ENCODE measurements around the gene DLG1. TPM values are rescaled to one million over a fixed set of nuclear protein-coding genes. Genes with fewer than 3 reads are reported as not detected.

Gene DLG1
- total RNA-seq, 4 donors from 2014 or later = 134 to 211 (median 152) TPM

- TF ChIP-seq POLR2AphosphoS5 (IDR thresholded peaks at IDR 0.05) = no peak
- TF ChIP-seq, protein P1, sequence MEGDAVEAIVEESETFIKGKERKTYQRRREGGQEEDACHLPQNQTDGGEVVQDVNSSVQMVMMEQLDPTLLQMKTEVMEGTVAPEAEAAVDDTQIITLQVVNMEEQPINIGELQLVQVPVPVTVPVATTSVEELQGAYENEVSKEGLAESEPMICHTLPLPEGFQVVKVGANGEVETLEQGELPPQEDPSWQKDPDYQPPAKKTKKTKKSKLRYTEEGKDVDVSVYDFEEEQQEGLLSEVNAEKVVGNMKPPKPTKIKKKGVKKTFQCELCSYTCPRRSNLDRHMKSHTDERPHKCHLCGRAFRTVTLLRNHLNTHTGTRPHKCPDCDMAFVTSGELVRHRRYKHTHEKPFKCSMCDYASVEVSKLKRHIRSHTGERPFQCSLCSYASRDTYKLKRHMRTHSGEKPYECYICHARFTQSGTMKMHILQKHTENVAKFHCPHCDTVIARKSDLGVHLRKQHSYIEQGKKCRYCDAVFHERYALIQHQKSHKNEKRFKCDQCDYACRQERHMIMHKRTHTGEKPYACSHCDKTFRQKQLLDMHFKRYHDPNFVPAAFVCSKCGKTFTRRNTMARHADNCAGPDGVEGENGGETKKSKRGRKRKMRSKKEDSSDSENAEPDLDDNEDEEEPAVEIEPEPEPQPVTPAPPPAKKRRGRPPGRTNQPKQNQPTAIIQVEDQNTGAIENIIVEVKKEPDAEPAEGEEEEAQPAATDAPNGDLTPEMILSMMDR (IDR thresholded peaks at IDR 0.05) = no peak
- TF ChIP-seq POLR2A (IDR thresholded peaks at IDR 0.05) = no peak
- TF ChIP-seq EP300 (IDR thresholded peaks at IDR 0.05; ENCODE audit: low read depth) = no peak
- no peaks in the 10 kb centered on the region for H3K27me3 ChIP-seq
- DNase-seq = no peak
- H3K4me3 ChIP-seq = no peak overlapping the region
- no peak overlapping the region for H3K27ac ChIP-seq
- peaks cover 0 to 38% (median 8%) of the 10 kb centered on the region in 4 donors for H3K4me1 ChIP-seq
- intact Hi-C loops (cut with DNase I; ENCODE audit: low total_unique reads) = no loop called here
- H3K36me3 ChIP-seq = no peaks in the 10 kb centered on the region
- H3K9me3 ChIP-seq = no peaks in the 10 kb centered on the region
- in situ Hi-C loops (cut with MboI; ENCODE audit: low pct_ligation_motif_present in 1 of 4, low pct_unique_long_range_greater_than_20kb in 1 of 4, low sequenced_read_pairs in 3 of 4) = no loop called here
Measured at GRCh38 chr3:197209366-197210260, 88.8 kb downstream of the DLG1 start.

DNA sequence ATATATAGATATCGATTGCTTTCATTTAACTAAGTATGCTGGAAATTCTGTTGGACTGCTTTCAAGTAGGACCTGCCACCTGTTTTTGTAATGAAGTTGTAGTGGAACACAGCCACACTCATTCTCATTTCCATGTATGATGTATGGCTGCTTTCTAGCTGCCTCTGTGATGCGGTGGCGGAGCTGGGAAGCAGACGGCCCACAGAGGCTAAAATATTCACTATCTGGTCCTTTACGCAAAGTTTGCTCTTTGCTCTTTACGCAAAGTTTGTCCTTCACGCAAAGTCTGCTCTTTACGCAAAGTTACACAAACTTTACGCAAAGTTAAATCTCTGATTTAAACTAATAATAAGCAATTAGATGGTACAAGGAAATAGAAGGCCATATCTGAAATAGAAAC is 91.5 kb downstream of the DLG1 start:
- in situ Hi-C loops (cut with MboI; ENCODE audit: low pct_ligation_motif_present in 1 of 4, low pct_unique_long_range_greater_than_20kb in 1 of 4, low sequenced_read_pairs in 3 of 4) = no loop called here
- H3K27ac ChIP-seq = no peak overlapping the region

GRCh38 chr3:197205675-197206074 is 92.7 kb downstream of the DLG1 start:
- in situ Hi-C loops (cut with MboI; ENCODE audit: low pct_ligation_motif_present in 1 of 4, low pct_unique_long_range_greater_than_20kb in 1 of 4, low sequenced_read_pairs in 3 of 4) = no loop called here
- TF ChIP-seq, protein P1 (IDR thresholded peaks at IDR 0.05) = no peak
- no peak for TF ChIP-seq POLR2AphosphoS5 (IDR thresholded peaks at IDR 0.05)
- TF ChIP-seq POLR2A (IDR thresholded peaks at IDR 0.05) = no peak
- TF ChIP-seq EP300 (IDR thresholded peaks at IDR 0.05; ENCODE audit: low read depth) = no peak
- no peak for DNase-seq
- intact Hi-C loops (cut with DNase I; ENCODE audit: low total_unique reads) = no loop called here
- H3K27ac ChIP-seq = no peak overlapping the region
- H3K27me3 ChIP-seq = no peaks in the 10 kb centered on the region
- H3K36me3 ChIP-seq = no peaks in the 10 kb centered on the region
- H3K9me3 ChIP-seq = no peaks in the 10 kb centered on the region
- WGBS, 2 donors (ENCODE audit: low coverage in 1 of 2) = 95 to 100% methylated on average over 2 of the region's 2 CpGs
- no peak overlapping the region for H3K4me3 ChIP-seq
- H3K4me1 ChIP-seq = peaks cover 6 to 58% (median 15%) of the 10 kb centered on the region in 4 donors

More for the DNA sequence above, 91.5 kb downstream of the DLG1 start:
- no peak for DNase-seq
- Histone ChIP-seq H3K9me3 (no peaks in the 10 kb centered on the region), H3K36me3 (no peaks in the 10 kb centered on the region), H3K4me1 (peaks cover 6 to 58% (median 14%) of the 10 kb centered on the region in 4 donors), H3K27me3 (no peaks in the 10 kb centered on the region), H3K4me3 (no peak overlapping the region)
- WGBS, 2 donors (ENCODE audit: low coverage in 1 of 2) = 97 to 98% methylated on average over 5 to 9 of the region's 9 CpGs
- intact Hi-C loops (cut with DNase I; ENCODE audit: low total_unique reads) = no loop called here
- no peak for TF ChIP-seq POLR2AphosphoS5 (IDR thresholded peaks at IDR 0.05)
- no peak for TF ChIP-seq POLR2A (IDR thresholded peaks at IDR 0.05)
- TF ChIP-seq EP300 (IDR thresholded peaks at IDR 0.05; ENCODE audit: low read depth) = no peak
- TF ChIP-seq, protein P1 (IDR thresholded peaks at IDR 0.05) = no peak

- in situ Hi-C loops (cut with MboI; ENCODE audit: low pct_ligation_motif_present in 1 of 4, low pct_unique_long_range_greater_than_20kb in 1 of 4, low sequenced_read_pairs in 3 of 4) = no loop called here
Measured at GRCh38 chr3:197205265-197205664, 93.1 kb downstream of the DLG1 start.

More at GRCh38 chr3:197205265-197205664, 93.1 kb downstream of the DLG1 start:
- WGBS, 2 donors (ENCODE audit: low coverage in 1 of 2) = 55 to 78% methylated on average over 1 of the region's 1 CpG
- Histone ChIP-seq H3K36me3 (no peaks in the 10 kb centered on the region), H3K27ac (no peak overlapping the region), H3K4me3 (no peak overlapping the region), H3K9me3 (no peaks in the 10 kb centered on the region), H3K27me3 (no peaks in the 10 kb centered on the region), H3K4me1 (peaks cover 6 to 58% (median 16%) of the 10 kb centered on the region in 4 donors)
- TF ChIP-seq EP300 (IDR thresholded peaks at IDR 0.05; ENCODE audit: low read depth) = no peak
- TF ChIP-seq POLR2AphosphoS5 (IDR thresholded peaks at IDR 0.05) = no peak
- no peak for TF ChIP-seq POLR2A (IDR thresholded peaks at IDR 0.05)
- TF ChIP-seq, protein P1 (IDR thresholded peaks at IDR 0.05) = no peak
- intact Hi-C loops (cut with DNase I; ENCODE audit: low total_unique reads) = no loop called here
- no peak for DNase-seq

All from transverse colon (tissue), 4 donors.